Fibroblast of lung (primary cell): ENCODE results near the gene SMIM13. TPM values are rescaled to one million over a fixed set of nuclear protein-coding genes. Genes with fewer than 3 reads are reported as not detected.

Source experiments
- DNase-seq, 2 donors: peaks; one replicate each; pipeline versions ENCODE4 v3.0.0 to v3.0.0-alpha.2; 2010; ENCODE audit warnings: low read depth in 2 of 2
- H2AFZ ChIP-seq: 2 replicates; pipeline ENCODE4 v1.5.1; 2012; ENCODE audit warnings: low read length, control low read depth, inconsistent platforms
- H3K27ac ChIP-seq: 2 replicates; pipeline ENCODE4 v1.5.1; 2011; ENCODE audit warnings: low read length, control low read depth; ENCODE audit not compliant: insufficient read depth
- H3K27me3 ChIP-seq: 2 replicates; pipeline ENCODE4 v1.5.1; 2011; ENCODE audit warnings: mild to moderate bottlenecking, low read length; ENCODE audit not compliant: control insufficient read depth, insufficient read depth
- H3K36me3 ChIP-seq: 2 replicates; pipeline ENCODE4 v1.5.1; 2011; ENCODE audit warnings: low read length; ENCODE audit not compliant: control insufficient read depth, insufficient read depth
- H3K4me1 ChIP-seq: 2 replicates; pipeline ENCODE4 v1.5.1; 2011; ENCODE audit warnings: low read length; ENCODE audit not compliant: control insufficient read depth, insufficient read depth; ENCODE audit errors: extremely low read depth
- H3K4me2 ChIP-seq: 2 replicates; pipeline ENCODE4 v1.5.1; 2011; ENCODE audit warnings: low read length, control low read depth; ENCODE audit not compliant: insufficient read depth; ENCODE audit errors: extremely low read depth
- H3K4me3 ChIP-seq, 4 experiments: fragments of 200-600 bp in 1 of 4; sonication (generic) in 1 of 4; replicated peaks in 1 of 4; 2 replicates each; pipeline ENCODE4 v1.5.1; 2011 to 2016; ENCODE audit warnings: low read length in 4 of 4, low read depth in 3 of 4, mild to moderate bottlenecking in 3 of 4, control low read depth in 2 of 4, inconsistent platforms in 1 of 4, mixed read lengths in 1 of 4; ENCODE audit not compliant: insufficient read depth in 1 of 4; ENCODE audit errors: control extremely low read depth in 1 of 4
- H3K79me2 ChIP-seq: 2 replicates; pipeline ENCODE4 v1.5.1; 2012; ENCODE audit warnings: mild to moderate bottlenecking, low read length, inconsistent platforms; ENCODE audit not compliant: control insufficient read depth, insufficient read depth
- H3K9ac ChIP-seq: 2 replicates; pipeline ENCODE4 v1.5.1; 2011; ENCODE audit warnings: mild to moderate bottlenecking, low read length, control low read depth; ENCODE audit not compliant: insufficient read depth
- H3K9me3 ChIP-seq: 2 replicates; pipeline ENCODE4 v1.5.1; 2012; ENCODE audit warnings: low read depth, low read length; ENCODE audit not compliant: control insufficient read depth, insufficient read depth
- H4K20me1 ChIP-seq: 2 replicates; pipeline ENCODE4 v1.5.1; 2011; ENCODE audit warnings: low read length; ENCODE audit not compliant: control insufficient read depth, insufficient read depth; ENCODE audit errors: extremely low read depth
- CTCF ChIP-seq, 2 donors: IDR thresholded peaks in 1 of 2; conservative IDR thresholded peaks in 1 of 2; 1 replicate in 1 of 2; 2 replicates in 1 of 2; pipeline ENCODE4 v1.5.1; 2011 to 2012; ENCODE audit warnings: low read length in 2 of 2, control low read depth in 1 of 2, inconsistent platforms in 1 of 2, low read depth in 1 of 2, mild to moderate bottlenecking in 1 of 2
- EZH2 ChIP-seq: IDR thresholded peaks from 2 replicates; pipeline ENCODE4 v1.5.1; 2012; ENCODE audit warnings: low read length, control low read depth, mild to moderate bottlenecking; ENCODE audit errors: missing control alignments
- polyA plus RNA-seq, 2 donors: library from polyadenylated mRNA; depleted of rRNA in 1 of 2; stranded (reverse) in 1 of 2; unstranded in 1 of 2; fragments of >200 nt; gene quantifications; 2 replicates each; pipeline ENCODE4 v1.2.1, GENCODE V29; 2011 to 2012; ENCODE audit warnings: missing spikeins in 1 of 2
- total RNA-seq: library from RNA; depleted of rRNA; stranded (reverse); fragments of >200 nt; gene quantifications from 2 replicates; pipeline ENCODE4 v1.2.1, GENCODE V29; 2014

The SMIM13 gene
- total and polyA plus RNA-seq, 2 donors (not counting 1 experiment from before 2014, with no cell fraction given) = 6.9 to 7.4 TPM

GRCh38 chr6:11153447-11153846 is 59.8 kb downstream of the SMIM13 start:
- no peak overlapping the region for H3K9ac ChIP-seq
- DNase-seq = no peak
- H3K4me1 ChIP-seq = no peaks in the 10 kb centered on the region
- H3K36me3 ChIP-seq = no peaks in the 10 kb centered on the region
- H3K4me2 ChIP-seq = no peak overlapping the region
- no peaks in the 10 kb centered on the region for H4K20me1 ChIP-seq
- H2AFZ ChIP-seq = no peak overlapping the region
- no peaks in the 10 kb centered on the region for H3K79me2 ChIP-seq
- no peaks in the 10 kb centered on the region for H3K27me3 ChIP-seq
- no peak overlapping the region for H3K27ac ChIP-seq
- TF ChIP-seq EZH2 (no peak), CTCF (conservative IDR thresholded peaks at IDR 0.05 in 1 of 2, IDR thresholded peaks at IDR 0.05 in 1 of 2; ENCODE audit: low read depth in 1 of 2, low read length in 2 of 2) (no peak)
- no peaks in the 10 kb centered on the region for H3K9me3 ChIP-seq
- H3K4me3 ChIP-seq = no peak overlapping the region

DNA sequence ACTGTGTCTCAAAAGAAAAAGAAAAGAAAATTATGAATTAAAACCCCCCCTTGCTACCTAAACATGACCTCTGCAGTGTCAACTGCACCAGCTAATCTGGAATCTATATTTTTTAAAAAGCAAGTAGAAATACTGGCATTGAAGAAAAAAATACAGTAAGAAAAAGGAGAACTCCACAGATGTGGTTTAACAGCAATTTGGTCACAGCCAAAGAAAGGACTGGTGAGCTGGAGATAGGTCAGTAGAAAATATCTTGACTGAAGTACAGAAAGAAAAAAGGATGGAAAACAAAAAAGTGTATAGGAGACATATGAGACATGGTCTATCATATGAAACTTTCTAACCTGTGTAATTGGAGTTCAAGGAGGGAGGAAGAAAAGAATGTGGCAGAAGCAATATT is 62.0 kb downstream of the SMIM13 start:
- Histone ChIP-seq H3K79me2 (no peaks in the 10 kb centered on the region), H3K27ac (no peak overlapping the region), H3K36me3 (no peaks in the 10 kb centered on the region), H3K4me2 (no peak overlapping the region), H2AFZ (no peak overlapping the region), H3K9me3 (no peaks in the 10 kb centered on the region), H3K27me3 (no peaks in the 10 kb centered on the region), H3K4me3 (no peak overlapping the region), H3K9ac (no peak overlapping the region), H4K20me1 (no peaks in the 10 kb centered on the region), H3K4me1 (no peaks in the 10 kb centered on the region)
- TF ChIP-seq EZH2 (no peak), CTCF (conservative IDR thresholded peaks at IDR 0.05 in 1 of 2, IDR thresholded peaks at IDR 0.05 in 1 of 2; ENCODE audit: low read depth in 1 of 2, low read length in 2 of 2) (no peak)
- no peak for DNase-seq

DNA sequence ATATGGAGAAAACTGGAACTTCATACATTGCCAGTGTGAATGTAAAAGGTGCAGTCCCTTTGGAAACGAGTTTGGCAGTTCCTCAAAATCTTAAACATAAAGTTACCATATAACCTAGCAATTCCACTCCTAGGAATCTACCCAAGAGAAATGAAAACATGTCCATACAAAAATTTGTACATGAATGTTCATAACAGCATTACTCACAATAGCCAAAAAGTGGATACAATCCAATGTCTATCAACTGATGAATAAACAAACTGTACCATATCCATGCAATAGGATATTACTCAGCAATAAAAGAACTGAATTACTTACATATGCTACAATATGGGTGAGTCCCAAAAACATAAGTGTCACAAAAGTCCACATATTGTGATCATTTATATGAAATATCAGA is 66.6 kb downstream of the SMIM13 start:
- Histone ChIP-seq H3K79me2 (no peaks in the 10 kb centered on the region), H3K9ac (no peak overlapping the region), H3K36me3 (no peaks in the 10 kb centered on the region), H4K20me1 (no peaks in the 10 kb centered on the region), H3K4me1 (no peaks in the 10 kb centered on the region), H3K27ac (no peak overlapping the region), H3K27me3 (no peaks in the 10 kb centered on the region), H3K4me2 (no peak overlapping the region), H3K9me3 (no peaks in the 10 kb centered on the region), H3K4me3 (no peak overlapping the region), H2AFZ (no peak overlapping the region)
- no peak for TF ChIP-seq CTCF (conservative IDR thresholded peaks at IDR 0.05 in 1 of 2, IDR thresholded peaks at IDR 0.05 in 1 of 2; ENCODE audit: low read depth in 1 of 2, low read length in 2 of 2)
- no peak for TF ChIP-seq EZH2
- DNase-seq = peak in 1 of 2 donors; percentile 55
